GM12864 (cell line): Measurements from ENCODE around the gene TGFBR1.

Experiments
- DNase-seq: peaks from one replicate; pipeline ENCODE4 v3.0.0-alpha.2; 2011; ENCODE audit warnings: low read depth
- H3K4me3 ChIP-seq: 2 replicates; pipeline ENCODE4 v1.5.1; 2011; ENCODE audit warnings: mild to moderate bottlenecking, low read depth, low read length, control low read depth
- TF ChIP-seq, protein P1 (sequence below): IDR thresholded peaks from 2 replicates; pipeline ENCODE4 v1.5.1; 2011; ENCODE audit warnings: low read depth, mild to moderate bottlenecking, moderate library complexity, low read length, control low read depth, inconsistent platforms; ENCODE audit errors: missing control alignments

TGFBR1 gene

DNA sequence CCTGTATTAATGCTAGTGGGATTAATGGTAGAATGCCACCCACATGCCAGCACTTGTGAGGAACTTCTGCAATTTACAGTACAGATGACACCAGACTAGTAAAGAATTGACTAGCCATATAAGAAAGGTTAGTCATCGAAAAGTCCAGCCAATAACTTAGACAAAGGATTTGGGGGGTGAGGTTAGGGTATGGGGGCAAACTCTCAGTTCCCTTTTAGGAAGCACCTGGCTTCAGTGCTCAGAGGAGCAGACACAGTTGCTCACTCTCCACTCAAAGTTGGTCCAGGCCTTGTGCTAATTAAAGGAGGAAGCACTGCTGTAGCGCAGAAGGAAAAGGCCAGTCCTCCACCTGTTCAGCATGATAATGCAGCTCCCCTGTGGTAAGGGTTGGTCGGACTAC lies 25.2 kb downstream of the TGFBR1 start:
- H3K4me3 ChIP-seq = no peak overlapping the region
- TF ChIP-seq, protein P1, sequence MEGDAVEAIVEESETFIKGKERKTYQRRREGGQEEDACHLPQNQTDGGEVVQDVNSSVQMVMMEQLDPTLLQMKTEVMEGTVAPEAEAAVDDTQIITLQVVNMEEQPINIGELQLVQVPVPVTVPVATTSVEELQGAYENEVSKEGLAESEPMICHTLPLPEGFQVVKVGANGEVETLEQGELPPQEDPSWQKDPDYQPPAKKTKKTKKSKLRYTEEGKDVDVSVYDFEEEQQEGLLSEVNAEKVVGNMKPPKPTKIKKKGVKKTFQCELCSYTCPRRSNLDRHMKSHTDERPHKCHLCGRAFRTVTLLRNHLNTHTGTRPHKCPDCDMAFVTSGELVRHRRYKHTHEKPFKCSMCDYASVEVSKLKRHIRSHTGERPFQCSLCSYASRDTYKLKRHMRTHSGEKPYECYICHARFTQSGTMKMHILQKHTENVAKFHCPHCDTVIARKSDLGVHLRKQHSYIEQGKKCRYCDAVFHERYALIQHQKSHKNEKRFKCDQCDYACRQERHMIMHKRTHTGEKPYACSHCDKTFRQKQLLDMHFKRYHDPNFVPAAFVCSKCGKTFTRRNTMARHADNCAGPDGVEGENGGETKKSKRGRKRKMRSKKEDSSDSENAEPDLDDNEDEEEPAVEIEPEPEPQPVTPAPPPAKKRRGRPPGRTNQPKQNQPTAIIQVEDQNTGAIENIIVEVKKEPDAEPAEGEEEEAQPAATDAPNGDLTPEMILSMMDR = no peak
- DNase-seq = peak; percentile 68

DNA sequence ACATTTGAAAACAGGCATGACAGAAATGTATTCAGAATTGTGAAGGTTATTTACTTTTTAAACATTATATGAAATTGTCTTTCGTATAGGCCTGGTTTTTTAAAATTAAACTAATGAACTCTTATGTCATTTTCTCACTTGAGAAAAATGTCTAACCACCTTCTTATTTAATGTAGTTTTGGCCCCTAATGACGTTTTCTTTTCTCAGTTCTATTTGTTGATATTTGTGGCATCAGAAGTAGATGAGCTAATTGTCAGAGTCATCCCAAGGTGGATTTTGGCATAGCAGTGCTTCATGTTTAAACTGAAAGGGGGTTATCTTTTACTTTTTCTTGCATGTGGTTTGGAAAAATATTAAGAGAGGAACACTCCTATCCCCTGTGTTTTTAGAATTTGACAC lies 28.2 kb downstream of the TGFBR1 start:
- TF ChIP-seq, protein P1 = no peak
- no peak overlapping the region for H3K4me3 ChIP-seq
- no peak for DNase-seq

DNA sequence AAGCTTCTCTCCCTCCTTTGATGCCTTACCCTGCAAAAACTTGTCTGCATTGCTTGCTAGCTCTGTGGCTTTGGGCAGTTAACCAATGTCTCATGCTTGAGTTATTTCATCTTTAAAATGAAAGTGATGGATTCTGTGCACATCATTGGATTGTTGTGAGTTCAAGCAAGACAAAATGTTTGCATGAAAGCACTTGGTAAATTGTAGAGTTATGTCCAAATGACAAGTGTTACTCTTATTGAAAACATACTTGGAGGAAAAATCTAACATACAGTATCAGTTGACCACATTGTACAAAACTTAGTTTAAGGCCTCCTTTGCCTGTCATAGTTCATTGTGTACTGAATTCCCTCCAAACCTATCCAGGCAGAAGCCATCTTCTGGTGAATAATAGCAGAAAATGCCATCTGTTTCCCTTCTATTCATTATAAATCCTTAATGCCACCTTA lies 30.0 kb downstream of the TGFBR1 start:
- DNase-seq = peak; percentile 16
- H3K4me3 ChIP-seq = no peak overlapping the region
- TF ChIP-seq, protein P1 = no peak

DNA sequence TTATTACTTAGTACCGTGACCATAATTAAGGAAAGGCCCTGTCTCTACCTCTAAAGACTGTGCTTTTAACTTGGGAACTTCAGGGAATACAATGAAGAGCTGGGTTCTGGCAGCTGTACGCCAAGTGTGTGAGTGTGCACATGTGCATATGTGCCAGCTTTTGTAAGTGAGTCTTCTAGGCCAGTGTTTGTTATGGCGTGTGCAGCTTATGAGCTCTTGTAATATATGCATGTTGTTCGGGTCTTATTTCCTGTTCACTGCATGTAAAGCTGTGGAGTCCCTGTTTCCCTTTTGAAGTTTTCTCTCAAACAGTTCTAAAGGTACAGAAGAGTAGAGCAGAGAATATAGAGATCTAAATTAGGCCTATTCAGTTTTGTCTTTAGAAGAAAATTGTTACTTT lies 30.5 kb downstream of the TGFBR1 start:
- TF ChIP-seq, protein P1 = no peak
- DNase-seq = peak; percentile 19
- no peak overlapping the region for H3K4me3 ChIP-seq

DNA sequence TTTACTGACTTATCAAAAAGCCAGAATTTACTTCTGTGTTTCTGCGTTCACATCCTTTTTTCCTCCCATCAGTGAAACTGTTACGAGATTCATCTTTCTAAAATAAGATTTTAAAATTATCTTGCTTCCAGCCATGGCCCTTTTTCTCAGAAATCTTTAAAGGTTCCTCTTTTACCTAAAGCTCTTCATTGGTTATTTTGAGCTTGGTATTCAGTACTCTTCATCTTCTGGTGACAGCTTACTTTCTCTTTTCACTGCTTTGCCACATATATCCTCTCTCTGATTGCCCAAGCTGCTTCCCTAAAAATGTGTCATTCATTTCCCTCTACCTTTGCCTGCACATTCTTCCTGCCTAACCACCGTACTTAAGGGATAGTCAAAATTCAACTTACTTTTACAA lies 32.3 kb downstream of the TGFBR1 start:
- no peak overlapping the region for H3K4me3 ChIP-seq
- TF ChIP-seq, protein P1 = no peak
- no peak for DNase-seq

DNA sequence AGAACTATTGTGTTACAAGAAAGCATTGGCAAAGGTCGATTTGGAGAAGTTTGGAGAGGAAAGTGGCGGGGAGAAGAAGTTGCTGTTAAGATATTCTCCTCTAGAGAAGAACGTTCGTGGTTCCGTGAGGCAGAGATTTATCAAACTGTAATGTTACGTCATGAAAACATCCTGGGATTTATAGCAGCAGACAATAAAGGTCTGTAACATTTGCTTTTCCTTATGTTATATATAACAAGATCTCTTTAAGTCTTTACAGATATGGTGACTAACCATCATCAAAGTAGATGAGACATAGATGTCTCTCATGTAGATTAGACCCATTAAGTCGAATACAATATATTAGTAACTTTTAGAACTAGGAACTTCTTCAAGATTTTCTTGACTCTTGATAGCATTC lies 33.0 kb downstream of the TGFBR1 start:
- H3K4me3 ChIP-seq = no peak overlapping the region
- DNase-seq = no peak
- TF ChIP-seq, protein P1 = no peak

DNA sequence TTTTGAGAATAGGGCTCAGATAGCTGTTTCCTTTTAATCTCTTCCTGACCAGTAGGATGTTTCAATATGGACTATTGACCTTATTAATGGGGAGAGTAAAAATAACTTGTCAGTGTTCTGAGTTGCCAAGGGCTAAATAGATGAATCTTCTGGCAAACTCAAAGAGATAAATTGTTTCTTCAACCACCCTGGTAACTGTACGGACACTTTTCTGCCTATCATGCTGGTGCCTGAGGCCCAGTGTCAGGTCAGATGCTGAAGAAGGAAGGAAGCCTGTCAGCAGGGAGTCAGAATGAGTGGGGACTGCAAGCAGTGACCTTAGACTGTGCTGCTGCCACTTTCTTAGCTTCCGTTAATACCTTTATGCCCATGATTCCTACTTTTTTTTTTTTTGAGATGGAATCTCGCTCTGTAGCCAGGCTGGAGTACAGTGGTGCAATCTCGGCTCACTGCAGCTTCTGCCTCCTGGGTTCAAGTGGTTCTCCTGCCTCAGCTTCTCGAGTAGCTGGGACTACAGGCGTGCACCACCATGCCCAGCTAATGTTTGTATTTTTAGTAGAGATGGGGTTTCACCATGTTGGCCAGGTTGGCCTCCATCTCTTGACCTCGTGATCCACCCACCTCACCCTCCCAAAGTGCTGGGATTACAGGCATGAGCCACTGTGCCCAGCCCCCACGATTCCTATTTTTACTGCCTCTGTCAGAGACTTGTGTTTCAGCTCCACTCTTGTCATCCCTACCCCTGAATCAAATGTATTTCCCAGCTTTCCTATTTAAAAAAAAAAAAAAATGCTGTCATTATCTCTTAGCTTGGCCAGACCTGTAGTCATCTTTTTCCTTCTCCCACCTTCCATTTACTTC lies 33.7 kb downstream of the TGFBR1 start:
- H3K4me3 ChIP-seq = no peak overlapping the region
- TF ChIP-seq, protein P1 = no peak
- DNase-seq = no peak
